Measurements from ENCODE around the gene PTBP2.
A peak's percentile ranks its signal among the peaks of the same experiment; 100 is the strongest.

PTBP2 gene

GRCh38 chr1:96825950-96826576, 104.5 kb downstream of the PTBP2 start:
- DNase-seq (ENCODE audit: low read depth): no peak

- DNase-seq (ENCODE audit: low read depth): no peak
These were observed 111.8 kb downstream of the PTBP2 start for GRCh38 chr1:96833376-96833775.

- DNase-seq (ENCODE audit: low read depth): no peak
These were observed 113.4 kb downstream of the PTBP2 start for GRCh38 chr1:96834986-96835385.

- DNase-seq (ENCODE audit: low read depth): no peak
These were observed 115.6 kb downstream of the PTBP2 start for GRCh38 chr1:96837057-96837780.

GRCh38 chr1:96837781-96838216, 116.2 kb downstream of the PTBP2 start:
- DNase-seq (ENCODE audit: low read depth): no peak

GRCh38 chr1:96840396-96840795, 118.8 kb downstream of the PTBP2 start:
- no peak for DNase-seq (ENCODE audit: low read depth)

- no peak for DNase-seq (ENCODE audit: low read depth)
These were observed 120.6 kb downstream of the PTBP2 start for GRCh38 chr1:96842215-96842614.

- peak; percentile 20 for DNase-seq (ENCODE audit: low read depth)
These were observed 121.6 kb downstream of the PTBP2 start for GRCh38 chr1:96843196-96843595.

GRCh38 chr1:96843601-96844000, 122.0 kb downstream of the PTBP2 start:
- no peak for DNase-seq (ENCODE audit: low read depth)

GRCh38 chr1:96845464-96845863, 123.9 kb downstream of the PTBP2 start:
- no peak for DNase-seq (ENCODE audit: low read depth)

GRCh38 chr1:96861836-96862235, 140.3 kb downstream of the PTBP2 start:
- DNase-seq (ENCODE audit: low read depth): no peak

GRCh38 chr1:96863449-96863848, 141.9 kb downstream of the PTBP2 start:
- no peak for DNase-seq (ENCODE audit: low read depth)

Measured in fibroblast of the conjunctiva (primary cell).